Neural progenitor cell (in vitro differentiated cells): ENCODE results near the gene MIAT. TPM values are rescaled to one million over a fixed set of nuclear protein-coding genes. Genes with fewer than 3 reads are reported as not detected.

Experiments
- DNase-seq: peaks from one replicate; pipeline ENCODE4 v3.0.0-alpha.2; 2016; ENCODE audit warnings: low spot score
- H2AFZ ChIP-seq: fragments of 200-600 bp; sonication (generic); replicated peaks from 2 replicates; pipeline ENCODE4 v1.6.1; 2016; ENCODE audit warnings: antibody characterized with exemption
- H3F3A ChIP-seq: fragments of 200-600 bp; sonication (generic); 2 replicates; pipeline ENCODE4 v1.6.1; 2016; ENCODE audit warnings: antibody characterized with exemption, low read depth
- H3K27ac ChIP-seq: fragments of 200-600 bp; sonication (generic); 2 replicates; pipeline ENCODE4 v1.5.1; 2016; ENCODE audit warnings: mild to moderate bottlenecking
- H3K27me3 ChIP-seq: fragments of 200-600 bp; sonication (generic); 2 replicates; pipeline ENCODE4 v1.6.1; 2016; ENCODE audit warnings: mild to moderate bottlenecking, moderate library complexity
- H3K36me3 ChIP-seq: fragments of 200-600 bp; sonication (generic); 2 replicates; pipeline ENCODE4 v1.5.1; 2016
- H3K4me1 ChIP-seq: fragments of 200-600 bp; sonication (generic); 2 replicates; pipeline ENCODE4 v1.6.1; 2016; ENCODE audit warnings: mixed run types
- H3K4me2 ChIP-seq: fragments of 200-600 bp; sonication (generic); 2 replicates; pipeline ENCODE4 v1.6.1; 2016
- H3K4me3 ChIP-seq: fragments of 200-600 bp; sonication (generic); 2 replicates; pipeline ENCODE4 v1.5.1; 2016
- H3K79me2 ChIP-seq: fragments of 200-600 bp; sonication (generic); 2 replicates; pipeline ENCODE4 v1.6.1; 2016; ENCODE audit warnings: low read depth
- H3K9ac ChIP-seq: fragments of 200-600 bp; sonication (generic); 2 replicates; pipeline ENCODE4 v1.6.1; 2016
- H3K9me3 ChIP-seq: fragments of 200-600 bp; sonication (generic); 2 replicates; pipeline ENCODE4 v1.5.1; 2016; ENCODE audit warnings: low read depth
- H4K20me1 ChIP-seq: fragments of 200-600 bp; sonication (generic); 2 replicates; pipeline ENCODE4 v1.6.1; 2016; ENCODE audit warnings: low read depth
- H3K27ac Mint-ChIP-seq: 3 replicates; pipeline ENCODE4 v1.8.0; 2021; ENCODE audit warnings: mixed read lengths
- H3K27me3 Mint-ChIP-seq: 2 replicates; pipeline ENCODE4 v1.8.0; 2022; ENCODE audit warnings: low read depth, mild to moderate bottlenecking, inconsistent platforms, moderate library complexity, mixed read lengths; ENCODE audit not compliant: insufficient read depth
- H3K36me3 Mint-ChIP-seq: 3 replicates; pipeline ENCODE4 v1.8.0; 2021; ENCODE audit warnings: mixed read lengths
- H3K4me1 Mint-ChIP-seq: 3 replicates; pipeline ENCODE4 v1.8.0; 2021; ENCODE audit warnings: mixed read lengths
- H3K4me3 Mint-ChIP-seq: 3 replicates; pipeline ENCODE4 v1.8.0; 2021; ENCODE audit warnings: mild to moderate bottlenecking, moderate library complexity, mixed read lengths
- H3K9me3 Mint-ChIP-seq: 3 replicates; pipeline ENCODE4 v1.8.0; 2020; ENCODE audit warnings: mixed read lengths
- CTCF ChIP-seq: fragments of 200-600 bp; sonication (generic); IDR thresholded peaks from 2 replicates; pipeline ENCODE4 v1.5.1; 2017; ENCODE audit warnings: antibody characterized with exemption, mild to moderate bottlenecking
- EZH2 ChIP-seq: fragments of 200-600 bp; sonication (generic); IDR thresholded peaks from 2 replicates; pipeline ENCODE4 v1.6.1; 2017; ENCODE audit warnings: antibody characterized with exemption, mild to moderate bottlenecking, moderate library complexity
- EZH2phosphoT487 ChIP-seq: fragments of 200-600 bp; sonication (generic); IDR thresholded peaks from 2 replicates; pipeline ENCODE4 v1.6.1; 2017; ENCODE audit warnings: antibody characterized with exemption
- total RNA-seq: library from RNA; depleted of rRNA; stranded (reverse); fragments of >200 nt; gene quantifications from 2 replicates; pipeline ENCODE4 v1.2.3, GENCODE V29; 2015; ENCODE audit warnings: low replicate concordance

MIAT gene
- total RNA-seq, 1 donor from 2014 or later, result 262 TPM

- no peak for DNase-seq
- no peaks in the 10 kb centered on the region for H3K4me1 ChIP-seq
- no peak overlapping the region for H3K27ac ChIP-seq
- no peaks in the 10 kb centered on the region for H3K27me3 ChIP-seq
- H3K36me3 Mint-ChIP-seq, result peaks cover 33% of the 10 kb centered on the region
- no peak overlapping the region for H3K27ac Mint-ChIP-seq
- H3K79me2 ChIP-seq, result no peaks in the 10 kb centered on the region
- peaks cover 9% of the 10 kb centered on the region for H3K9me3 ChIP-seq
- no peak overlapping the region for H3K9ac ChIP-seq
- H3K4me1 Mint-ChIP-seq, result no peaks in the 10 kb centered on the region
- H3F3A ChIP-seq, result peaks cover 3% of the 10 kb centered on the region
- no peak overlapping the region for H2AFZ ChIP-seq
- peaks cover 29% of the 10 kb centered on the region for H3K9me3 Mint-ChIP-seq
- no peak overlapping the region for H3K4me3 Mint-ChIP-seq
- H3K27me3 Mint-ChIP-seq, result peaks cover 2% of the 10 kb centered on the region
- no peaks in the 10 kb centered on the region for H4K20me1 ChIP-seq
- no peak overlapping the region for H3K4me2 ChIP-seq
- H3K4me3 ChIP-seq, result no peak overlapping the region
- H3K36me3 ChIP-seq, result no peaks in the 10 kb centered on the region
- no peak for TF ChIP-seq EZH2
- no peak for TF ChIP-seq CTCF
- no peak for TF ChIP-seq EZH2phosphoT487
These were observed 43.1 kb downstream of the MIAT start for GRCh38 chr22:26700462-26700861.

- DNase-seq, result no peak
- no peak overlapping the region for H3K4me2 ChIP-seq
- H3K36me3 ChIP-seq, result no peaks in the 10 kb centered on the region
- H3K9me3 ChIP-seq, result peaks cover 9% of the 10 kb centered on the region
- no peak overlapping the region for H3K4me3 ChIP-seq
- no peak overlapping the region for H3K4me3 Mint-ChIP-seq
- H3K36me3 Mint-ChIP-seq, result peaks cover 29% of the 10 kb centered on the region
- H3K27ac ChIP-seq, result no peak overlapping the region
- H3K4me1 Mint-ChIP-seq, result no peaks in the 10 kb centered on the region
- peaks cover 26% of the 10 kb centered on the region for H3K9me3 Mint-ChIP-seq
- peaks cover 3% of the 10 kb centered on the region for H3F3A ChIP-seq
- H2AFZ ChIP-seq, result no peak overlapping the region
- H3K27me3 Mint-ChIP-seq, result peaks cover 2% of the 10 kb centered on the region
- TF ChIP-seq EZH2phosphoT487 (no peak), EZH2 (no peak), CTCF (no peak)
- H3K27ac Mint-ChIP-seq, result no peak overlapping the region
- H3K27me3 ChIP-seq, result no peaks in the 10 kb centered on the region
- H4K20me1 ChIP-seq, result no peaks in the 10 kb centered on the region
- no peak overlapping the region for H3K9ac ChIP-seq
- no peaks in the 10 kb centered on the region for H3K4me1 ChIP-seq
- H3K79me2 ChIP-seq, result no peaks in the 10 kb centered on the region
These were observed 43.5 kb downstream of the MIAT start for GRCh38 chr22:26700886-26701285.

GRCh38 chr22:26701323-26701722 is 43.9 kb downstream of the MIAT start:
- Histone ChIP-seq H3K27ac (no peak overlapping the region), H2AFZ (no peak overlapping the region), H3K4me3 (no peak overlapping the region), H3K36me3 (no peaks in the 10 kb centered on the region), H3K79me2 (no peaks in the 10 kb centered on the region), H3K9ac (no peak overlapping the region), H3K9me3 (peaks cover 9% of the 10 kb centered on the region), H3K27me3 (no peaks in the 10 kb centered on the region), H3F3A (peaks cover 3% of the 10 kb centered on the region), H3K4me1 (no peaks in the 10 kb centered on the region), H4K20me1 (no peaks in the 10 kb centered on the region), H3K4me2 (no peak overlapping the region)
- peaks cover 26% of the 10 kb centered on the region for H3K9me3 Mint-ChIP-seq
- H3K27me3 Mint-ChIP-seq, result peaks cover 2% of the 10 kb centered on the region
- H3K4me3 Mint-ChIP-seq, result no peak overlapping the region
- no peak for DNase-seq
- H3K4me1 Mint-ChIP-seq, result no peaks in the 10 kb centered on the region
- TF ChIP-seq CTCF (no peak), EZH2phosphoT487 (no peak), EZH2 (no peak)
- peaks cover 28% of the 10 kb centered on the region for H3K36me3 Mint-ChIP-seq
- H3K27ac Mint-ChIP-seq, result no peak overlapping the region
